ENCODE measurements around the gene ABCA5. TPM values are rescaled to one million over a fixed set of nuclear protein-coding genes. Genes with fewer than 3 reads are reported as not detected.

The ABCA5 gene
- total RNA-seq, 1 experiment from 2014 or later, result 13.3 TPM

DNA sequence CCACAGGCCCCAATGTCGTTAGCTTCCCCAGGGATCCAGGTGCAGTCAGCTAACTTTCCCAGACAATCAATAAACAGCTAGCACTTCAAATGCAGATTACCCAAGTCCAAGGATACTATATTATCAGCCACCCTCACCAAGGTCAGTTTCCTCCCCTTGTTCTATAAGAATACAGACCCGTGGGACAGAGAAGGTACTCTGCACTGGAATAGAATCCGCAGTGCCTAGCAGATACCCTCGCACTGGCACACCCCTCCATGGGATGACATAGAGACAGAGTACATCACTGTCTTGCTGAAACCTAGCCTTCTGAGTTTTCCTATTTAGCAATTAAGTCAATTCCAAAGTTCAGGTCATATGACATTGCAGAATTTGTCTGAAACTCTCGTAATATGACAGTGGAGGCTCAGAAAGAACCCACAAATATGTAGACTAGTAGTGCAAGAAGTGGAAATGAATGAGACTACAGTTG is 58.4 kb downstream of the ABCA5 start:
- no peaks in the 10 kb centered on the region for H3K9me3 ChIP-seq (ENCODE audit: control insufficient read depth, insufficient read depth, low read depth, low read length)
- BruUV-seq (replicated peaks), result no TSS peak
- in situ Hi-C loops (cut with HindIII; ENCODE audit: low pct_unique_long_range_greater_than_20kb, low sequenced_read_pairs) (no loop called here), intact Hi-C loops (cut with micrococcal nuclease; ENCODE audit: unreplicated experiment) (no loop called here)
- no peak for DNase-seq (ENCODE audit: low read depth, low spot score)
- H3K36me3 ChIP-seq (ENCODE audit: control insufficient read depth, insufficient read depth, low read length), result no peaks in the 10 kb centered on the region
- no peaks in the 10 kb centered on the region; the same call in 1 of the 2 replicates for H3K4me1 ChIP-seq (ENCODE audit: control insufficient read depth, insufficient read depth, low read length)
- no peak overlapping the region for H3K4me3 ChIP-seq (ENCODE audit: low read depth in 2 of 2, low read length in 2 of 2)
- H3K27ac ChIP-seq (ENCODE audit: low read length), result no peak overlapping the region
- TF ChIP-seq SIN3A (IDR thresholded peaks at IDR 0.05; ENCODE audit: borderline replicate concordance, insufficient read depth, low read depth, low read length), result no peak
- TF ChIP-seq, protein P1, sequence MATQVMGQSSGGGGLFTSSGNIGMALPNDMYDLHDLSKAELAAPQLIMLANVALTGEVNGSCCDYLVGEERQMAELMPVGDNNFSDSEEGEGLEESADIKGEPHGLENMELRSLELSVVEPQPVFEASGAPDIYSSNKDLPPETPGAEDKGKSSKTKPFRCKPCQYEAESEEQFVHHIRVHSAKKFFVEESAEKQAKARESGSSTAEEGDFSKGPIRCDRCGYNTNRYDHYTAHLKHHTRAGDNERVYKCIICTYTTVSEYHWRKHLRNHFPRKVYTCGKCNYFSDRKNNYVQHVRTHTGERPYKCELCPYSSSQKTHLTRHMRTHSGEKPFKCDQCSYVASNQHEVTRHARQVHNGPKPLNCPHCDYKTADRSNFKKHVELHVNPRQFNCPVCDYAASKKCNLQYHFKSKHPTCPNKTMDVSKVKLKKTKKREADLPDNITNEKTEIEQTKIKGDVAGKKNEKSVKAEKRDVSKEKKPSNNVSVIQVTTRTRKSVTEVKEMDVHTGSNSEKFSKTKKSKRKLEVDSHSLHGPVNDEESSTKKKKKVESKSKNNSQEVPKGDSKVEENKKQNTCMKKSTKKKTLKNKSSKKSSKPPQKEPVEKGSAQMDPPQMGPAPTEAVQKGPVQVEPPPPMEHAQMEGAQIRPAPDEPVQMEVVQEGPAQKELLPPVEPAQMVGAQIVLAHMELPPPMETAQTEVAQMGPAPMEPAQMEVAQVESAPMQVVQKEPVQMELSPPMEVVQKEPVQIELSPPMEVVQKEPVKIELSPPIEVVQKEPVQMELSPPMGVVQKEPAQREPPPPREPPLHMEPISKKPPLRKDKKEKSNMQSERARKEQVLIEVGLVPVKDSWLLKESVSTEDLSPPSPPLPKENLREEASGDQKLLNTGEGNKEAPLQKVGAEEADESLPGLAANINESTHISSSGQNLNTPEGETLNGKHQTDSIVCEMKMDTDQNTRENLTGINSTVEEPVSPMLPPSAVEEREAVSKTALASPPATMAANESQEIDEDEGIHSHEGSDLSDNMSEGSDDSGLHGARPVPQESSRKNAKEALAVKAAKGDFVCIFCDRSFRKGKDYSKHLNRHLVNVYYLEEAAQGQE (IDR thresholded peaks at IDR 0.05; ENCODE audit: insufficient read depth in 1 of 2, low read depth in 2 of 2, low read length in 1 of 2), result no peak
- ChIA-PET POLR2A (no interaction called here), CTCF (no interaction called here)
- no peak for ATAC-seq
- no peaks in the 10 kb centered on the region for H3K27me3 ChIP-seq (ENCODE audit: control insufficient read depth, insufficient read depth, low read length)

DNA sequence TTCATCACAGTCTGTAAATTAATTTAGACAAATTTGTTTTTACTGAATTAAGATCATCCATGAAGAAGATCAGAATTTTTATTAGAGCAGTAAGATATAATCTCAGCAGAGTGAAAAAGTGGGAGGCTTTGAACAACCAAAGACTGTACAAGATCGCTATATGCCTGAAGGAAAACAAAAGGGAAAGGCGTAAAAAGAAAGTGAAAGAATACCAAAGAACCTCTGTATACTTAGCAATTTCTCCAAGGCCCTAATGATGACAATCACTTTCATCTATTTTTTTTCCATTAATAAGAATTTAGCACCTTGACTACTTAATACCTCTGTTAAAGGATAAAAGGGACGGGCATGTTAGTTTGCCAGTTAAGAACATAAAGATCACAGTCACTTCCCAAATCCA is 59.7 kb downstream of the ABCA5 start:
- TF ChIP-seq, protein P1 (IDR thresholded peaks at IDR 0.05; ENCODE audit: insufficient read depth in 1 of 2, low read depth in 2 of 2, low read length in 1 of 2), result no peak
- no peak for TF ChIP-seq SIN3A (IDR thresholded peaks at IDR 0.05; ENCODE audit: borderline replicate concordance, insufficient read depth, low read depth, low read length)
- TF ChIP-seq, protein P2, sequence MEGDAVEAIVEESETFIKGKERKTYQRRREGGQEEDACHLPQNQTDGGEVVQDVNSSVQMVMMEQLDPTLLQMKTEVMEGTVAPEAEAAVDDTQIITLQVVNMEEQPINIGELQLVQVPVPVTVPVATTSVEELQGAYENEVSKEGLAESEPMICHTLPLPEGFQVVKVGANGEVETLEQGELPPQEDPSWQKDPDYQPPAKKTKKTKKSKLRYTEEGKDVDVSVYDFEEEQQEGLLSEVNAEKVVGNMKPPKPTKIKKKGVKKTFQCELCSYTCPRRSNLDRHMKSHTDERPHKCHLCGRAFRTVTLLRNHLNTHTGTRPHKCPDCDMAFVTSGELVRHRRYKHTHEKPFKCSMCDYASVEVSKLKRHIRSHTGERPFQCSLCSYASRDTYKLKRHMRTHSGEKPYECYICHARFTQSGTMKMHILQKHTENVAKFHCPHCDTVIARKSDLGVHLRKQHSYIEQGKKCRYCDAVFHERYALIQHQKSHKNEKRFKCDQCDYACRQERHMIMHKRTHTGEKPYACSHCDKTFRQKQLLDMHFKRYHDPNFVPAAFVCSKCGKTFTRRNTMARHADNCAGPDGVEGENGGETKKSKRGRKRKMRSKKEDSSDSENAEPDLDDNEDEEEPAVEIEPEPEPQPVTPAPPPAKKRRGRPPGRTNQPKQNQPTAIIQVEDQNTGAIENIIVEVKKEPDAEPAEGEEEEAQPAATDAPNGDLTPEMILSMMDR (IDR thresholded peaks at IDR 0.05), result no peak
- H3K4me3 ChIP-seq (ENCODE audit: low read depth in 2 of 2, low read length in 2 of 2), result no peak overlapping the region
- H3K36me3 ChIP-seq (ENCODE audit: control insufficient read depth, insufficient read depth, low read length), result no peaks in the 10 kb centered on the region
- in situ Hi-C loops (cut with HindIII; ENCODE audit: low pct_unique_long_range_greater_than_20kb, low sequenced_read_pairs) (no loop called here), intact Hi-C loops (cut with micrococcal nuclease; ENCODE audit: unreplicated experiment) (no loop called here)
- BruUV-seq (replicated peaks), result no TSS peak
- DNase-seq (ENCODE audit: low read depth, low spot score) (no peak), ATAC-seq (no peak)
- no peaks in the 10 kb centered on the region for H3K27me3 ChIP-seq (ENCODE audit: control insufficient read depth, insufficient read depth, low read length)
- H3K4me1 ChIP-seq (ENCODE audit: control insufficient read depth, insufficient read depth, low read length), result no peaks in the 10 kb centered on the region; the same call in 1 of the 2 replicates
- H3K9me3 ChIP-seq (ENCODE audit: control insufficient read depth, insufficient read depth, low read depth, low read length), result no peaks in the 10 kb centered on the region
- CTCF ChIA-PET, result no interaction called here
- POLR2A ChIA-PET, result interaction anchor here (0.7 kb wide), 1 partner anchor 47 kb away, joined by 3 read pairs; no protein-coding TSS in a partner anchor
- H3K27ac ChIP-seq (ENCODE audit: low read length), result no peak overlapping the region; the same call in 1 of the 2 replicates
